ENCODE measurements around the gene CARD19. TPM values are rescaled to one million over a fixed set of nuclear protein-coding genes. Genes with fewer than 3 reads are reported as not detected.
A peak's percentile ranks its signal among the peaks of the same experiment; 100 is the strongest.

The CARD19 gene
- total and polyA plus RNA-seq, 2 experiments from 2014 or later, result 36.8 to 48.3 TPM

DNA sequence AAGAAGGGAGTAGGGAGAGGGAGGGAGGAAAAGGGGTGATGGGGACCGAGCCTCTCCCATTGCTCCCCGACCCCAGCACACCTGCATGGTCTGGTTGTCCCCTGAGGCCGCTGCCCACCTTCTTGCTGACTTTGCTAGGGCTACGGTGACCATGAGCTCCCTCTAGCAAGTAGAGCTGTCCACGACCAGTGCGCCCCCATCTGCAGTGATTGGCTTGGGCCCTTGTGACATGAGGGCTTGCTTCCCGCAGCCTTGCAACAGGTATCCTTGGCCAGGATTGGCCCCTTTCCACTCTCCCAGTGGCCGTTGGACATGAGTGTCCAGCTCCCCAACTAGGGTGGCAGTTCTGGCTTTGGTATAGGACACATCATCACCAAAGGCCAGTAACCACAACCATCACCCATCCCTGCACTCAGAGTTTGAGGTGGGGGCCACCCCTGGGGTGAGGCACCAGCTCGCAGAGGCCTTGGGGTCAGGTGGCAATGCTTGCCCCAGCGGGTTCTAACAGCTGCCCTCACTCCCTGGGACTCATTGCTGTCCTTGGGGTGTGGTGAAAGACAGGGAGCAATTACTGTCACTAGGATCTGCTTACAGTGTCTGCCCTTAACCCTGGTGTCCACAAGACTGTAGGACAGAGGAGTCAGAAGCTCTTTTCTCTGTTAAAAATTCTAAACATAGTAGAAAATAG, 55.2 kb downstream of the CARD19 start:
- ATAC-seq (peak; percentile 28; the same call in 1 of the 3 replicates), DNase-seq (ENCODE audit: low spot score) (no peak)
- Mint-ChIP-seq H3K4me1 (no peaks in the 10 kb centered on the region), H3K36me3 (ENCODE audit: low read depth) (no peaks in the 10 kb centered on the region), H3K27ac (no peak overlapping the region), H3K27me3 (ENCODE audit: insufficient read depth, low read depth, poor library complexity) (peaks cover 1% of the 10 kb centered on the region), H3K4me3 (no peak overlapping the region), H3K9me3 (no peaks in the 10 kb centered on the region; the same call in 2 of the 3 replicates)
- no peaks in the 10 kb centered on the region for H3F3A ChIP-seq (replicated peaks; ENCODE audit: low read depth)
- no peaks in the 10 kb centered on the region; the same call in 1 of the 2 replicates for H3K9me2 ChIP-seq (ENCODE audit: insufficient read depth)
- H3K4me1 ChIP-seq (ENCODE audit: insufficient read depth), result no peaks in the 10 kb centered on the region
- H2AFZ ChIP-seq, result 0 out of 2 replicates have a peak overlapping the region, but pooled peaks have one; percentile 28
- no peak overlapping the region for H3K4me2 ChIP-seq
- TF ChIP-seq EZH2 (IDR thresholded peaks at IDR 0.05; ENCODE audit: low read depth, unreplicated experiment), result no peak
- TF ChIP-seq EZH2phosphoT487 (IDR thresholded peaks at IDR 0.05; ENCODE audit: unreplicated experiment), result no peak
- TF ChIP-seq, protein P1, sequence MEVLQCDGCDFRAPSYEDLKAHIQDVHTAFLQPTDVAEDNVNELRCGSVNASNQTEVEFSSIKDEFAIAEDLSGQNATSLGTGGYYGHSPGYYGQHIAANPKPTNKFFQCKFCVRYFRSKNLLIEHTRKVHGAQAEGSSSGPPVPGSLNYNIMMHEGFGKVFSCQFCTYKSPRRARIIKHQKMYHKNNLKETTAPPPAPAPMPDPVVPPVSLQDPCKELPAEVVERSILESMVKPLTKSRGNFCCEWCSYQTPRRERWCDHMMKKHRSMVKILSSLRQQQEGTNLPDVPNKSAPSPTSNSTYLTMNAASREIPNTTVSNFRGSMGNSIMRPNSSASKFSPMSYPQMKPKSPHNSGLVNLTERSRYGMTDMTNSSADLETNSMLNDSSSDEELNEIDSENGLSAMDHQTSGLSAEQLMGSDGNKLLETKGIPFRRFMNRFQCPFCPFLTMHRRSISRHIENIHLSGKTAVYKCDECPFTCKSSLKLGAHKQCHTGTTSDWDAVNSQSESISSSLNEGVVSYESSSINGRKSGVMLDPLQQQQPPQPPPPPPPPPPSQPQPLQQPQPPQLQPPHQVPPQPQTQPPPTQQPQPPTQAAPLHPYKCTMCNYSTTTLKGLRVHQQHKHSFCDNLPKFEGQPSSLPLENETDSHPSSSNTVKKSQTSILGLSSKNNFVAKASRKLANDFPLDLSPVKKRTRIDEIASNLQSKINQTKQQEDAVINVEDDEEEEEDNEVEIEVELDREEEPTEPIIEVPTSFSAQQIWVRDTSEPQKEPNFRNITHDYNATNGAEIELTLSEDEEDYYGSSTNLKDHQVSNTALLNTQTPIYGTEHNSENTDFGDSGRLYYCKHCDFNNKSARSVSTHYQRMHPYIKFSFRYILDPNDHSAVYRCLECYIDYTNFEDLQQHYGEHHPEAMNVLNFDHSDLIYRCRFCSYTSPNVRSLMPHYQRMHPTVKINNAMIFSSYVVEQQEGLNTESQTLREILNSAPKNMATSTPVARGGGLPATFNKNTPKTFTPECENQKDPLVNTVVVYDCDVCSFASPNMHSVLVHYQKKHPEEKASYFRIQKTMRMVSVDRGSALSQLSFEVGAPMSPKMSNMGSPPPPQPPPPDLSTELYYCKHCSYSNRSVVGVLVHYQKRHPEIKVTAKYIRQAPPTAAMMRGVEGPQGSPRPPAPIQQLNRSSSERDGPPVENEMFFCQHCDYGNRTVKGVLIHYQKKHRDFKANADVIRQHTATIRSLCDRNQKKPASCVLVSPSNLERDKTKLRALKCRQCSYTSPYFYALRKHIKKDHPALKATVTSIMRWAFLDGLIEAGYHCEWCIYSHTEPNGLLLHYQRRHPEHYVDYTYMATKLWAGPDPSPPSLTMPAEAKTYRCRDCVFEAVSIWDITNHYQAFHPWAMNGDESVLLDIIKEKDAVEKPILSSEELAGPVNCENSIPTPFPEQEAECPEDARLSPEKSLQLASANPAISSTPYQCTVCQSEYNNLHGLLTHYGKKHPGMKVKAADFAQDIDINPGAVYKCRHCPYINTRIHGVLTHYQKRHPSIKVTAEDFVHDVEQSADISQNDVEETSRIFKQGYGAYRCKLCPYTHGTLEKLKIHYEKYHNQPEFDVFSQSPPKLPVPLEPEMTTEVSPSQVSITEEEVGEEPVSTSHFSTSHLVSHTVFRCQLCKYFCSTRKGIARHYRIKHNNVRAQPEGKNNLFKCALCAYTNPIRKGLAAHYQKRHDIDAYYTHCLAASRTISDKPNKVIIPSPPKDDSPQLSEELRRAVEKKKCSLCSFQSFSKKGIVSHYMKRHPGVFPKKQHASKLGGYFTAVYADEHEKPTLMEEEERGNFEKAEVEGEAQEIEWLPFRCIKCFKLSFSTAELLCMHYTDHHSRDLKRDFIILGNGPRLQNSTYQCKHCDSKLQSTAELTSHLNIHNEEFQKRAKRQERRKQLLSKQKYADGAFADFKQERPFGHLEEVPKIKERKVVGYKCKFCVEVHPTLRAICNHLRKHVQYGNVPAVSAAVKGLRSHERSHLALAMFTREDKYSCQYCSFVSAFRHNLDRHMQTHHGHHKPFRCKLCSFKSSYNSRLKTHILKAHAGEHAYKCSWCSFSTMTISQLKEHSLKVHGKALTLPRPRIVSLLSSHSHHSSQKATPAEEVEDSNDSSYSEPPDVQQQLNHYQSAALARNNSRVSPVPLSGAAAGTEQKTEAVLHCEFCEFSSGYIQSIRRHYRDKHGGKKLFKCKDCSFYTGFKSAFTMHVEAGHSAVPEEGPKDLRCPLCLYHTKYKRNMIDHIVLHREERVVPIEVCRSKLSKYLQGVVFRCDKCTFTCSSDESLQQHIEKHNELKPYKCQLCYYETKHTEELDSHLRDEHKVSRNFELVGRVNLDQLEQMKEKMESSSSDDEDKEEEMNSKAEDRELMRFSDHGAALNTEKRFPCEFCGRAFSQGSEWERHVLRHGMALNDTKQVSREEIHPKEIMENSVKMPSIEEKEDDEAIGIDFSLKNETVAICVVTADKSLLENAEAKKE (CRISPR knock-in tag; IDR thresholded peaks at IDR 0.05), result no peak
- TF ChIP-seq, protein P2, sequence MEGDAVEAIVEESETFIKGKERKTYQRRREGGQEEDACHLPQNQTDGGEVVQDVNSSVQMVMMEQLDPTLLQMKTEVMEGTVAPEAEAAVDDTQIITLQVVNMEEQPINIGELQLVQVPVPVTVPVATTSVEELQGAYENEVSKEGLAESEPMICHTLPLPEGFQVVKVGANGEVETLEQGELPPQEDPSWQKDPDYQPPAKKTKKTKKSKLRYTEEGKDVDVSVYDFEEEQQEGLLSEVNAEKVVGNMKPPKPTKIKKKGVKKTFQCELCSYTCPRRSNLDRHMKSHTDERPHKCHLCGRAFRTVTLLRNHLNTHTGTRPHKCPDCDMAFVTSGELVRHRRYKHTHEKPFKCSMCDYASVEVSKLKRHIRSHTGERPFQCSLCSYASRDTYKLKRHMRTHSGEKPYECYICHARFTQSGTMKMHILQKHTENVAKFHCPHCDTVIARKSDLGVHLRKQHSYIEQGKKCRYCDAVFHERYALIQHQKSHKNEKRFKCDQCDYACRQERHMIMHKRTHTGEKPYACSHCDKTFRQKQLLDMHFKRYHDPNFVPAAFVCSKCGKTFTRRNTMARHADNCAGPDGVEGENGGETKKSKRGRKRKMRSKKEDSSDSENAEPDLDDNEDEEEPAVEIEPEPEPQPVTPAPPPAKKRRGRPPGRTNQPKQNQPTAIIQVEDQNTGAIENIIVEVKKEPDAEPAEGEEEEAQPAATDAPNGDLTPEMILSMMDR (conservative IDR thresholded peaks at IDR 0.05; ENCODE audit: low read depth in 2 of 2), result peak in 1 of 2 experiments; percentile 58; a peak in 2 of 4 replicates
- no peaks in the 10 kb centered on the region for H4K20me1 ChIP-seq (replicated peaks; ENCODE audit: insufficient read depth)
- no peaks in the 10 kb centered on the region for H3K36me3 ChIP-seq (ENCODE audit: insufficient read depth)
- no peaks in the 10 kb centered on the region for H3K27me3 ChIP-seq (ENCODE audit: insufficient read depth)
- H3K79me2 ChIP-seq (replicated peaks; ENCODE audit: insufficient read depth), result no peaks in the 10 kb centered on the region
- no peak overlapping the region for H3K4me3 ChIP-seq
- H3K27ac ChIP-seq (ENCODE audit: low read depth), result no peak overlapping the region
